ENCODE measurements around the gene NBAS.
A peak's percentile ranks its signal among the peaks of the same experiment; 100 is the strongest.
"Not testable (repeated sequence)": the region's sequence is repeated elsewhere in the genome, so short reads cannot be mapped to it uniquely, and the experiment has no call there.

Gene NBAS

GRCh38 chr2:15520346-15520745, 40.8 kb downstream of the NBAS start:
- no peak for DNase-seq

- not testable (repeated sequence) for DNase-seq
Measured at GRCh38 chr2:15518759-15519158, 42.4 kb downstream of the NBAS start.

GRCh38 chr2:15517793-15518192, 43.3 kb downstream of the NBAS start:
- no peak for DNase-seq

- no peak for DNase-seq
Measured at GRCh38 chr2:15511686-15512085, 49.4 kb downstream of the NBAS start.

- no peak for DNase-seq
Measured at GRCh38 chr2:15510552-15510951, 50.6 kb downstream of the NBAS start.

GRCh38 chr2:15510131-15510530, 51.0 kb downstream of the NBAS start:
- no peak for DNase-seq

- DNase-seq, result no peak
Measured at GRCh38 chr2:15507697-15508096, 53.4 kb downstream of the NBAS start.

GRCh38 chr2:15507061-15507460, 54.1 kb downstream of the NBAS start:
- no peak for DNase-seq

- no peak for DNase-seq
Measured at GRCh38 chr2:15506229-15506819, 54.8 kb downstream of the NBAS start.

GRCh38 chr2:15504882-15505663, 56.1 kb downstream of the NBAS start:
- DNase-seq, result no peak

GRCh38 chr2:15499251-15499650, 61.9 kb downstream of the NBAS start:
- DNase-seq, result not testable (repeated sequence)

- DNase-seq, result peak; percentile 16
Measured at GRCh38 chr2:15498554-15498953, 62.6 kb downstream of the NBAS start.

- DNase-seq, result no peak
Measured at GRCh38 chr2:15494877-15495276, 66.3 kb downstream of the NBAS start.

- no peak for DNase-seq
Measured at GRCh38 chr2:15492773-15493325, 68.3 kb downstream of the NBAS start.

GRCh38 chr2:15486770-15487169, 74.4 kb downstream of the NBAS start:
- no peak for DNase-seq

GRCh38 chr2:15485949-15486348, 75.2 kb downstream of the NBAS start:
- DNase-seq, result no peak

GRCh38 chr2:15481000-15481399, 80.1 kb downstream of the NBAS start:
- DNase-seq, result no peak

GRCh38 chr2:15480552-15480951, 80.6 kb downstream of the NBAS start:
- no peak for DNase-seq

GRCh38 chr2:15472876-15473275, 88.3 kb downstream of the NBAS start:
- no peak for DNase-seq

GRCh38 chr2:15472133-15472532, 89.0 kb downstream of the NBAS start:
- DNase-seq, result no peak

GRCh38 chr2:15471606-15472005, 89.5 kb downstream of the NBAS start:
- DNase-seq, result no peak

- DNase-seq, result no peak
Measured at GRCh38 chr2:15460112-15460620, 101.0 kb downstream of the NBAS start.

GRCh38 chr2:15458277-15458676, 102.9 kb downstream of the NBAS start:
- DNase-seq, result no peak

GRCh38 chr2:15457868-15458267, 103.3 kb downstream of the NBAS start:
- DNase-seq, result no peak

Data from GDM1 (cell line).